BE2C (cell line): ENCODE data around the gene ZNF783.

ENCODE experiments used
- DNase-seq: peaks from one replicate; pipeline ENCODE4 v3.0.0-alpha.2; 2020
- H3K27me3 ChIP-seq: fragments of 250-450 bp; sonication (Bioruptor Pico); 2 replicates; pipeline ENCODE4 v1.5.1; 2020; ENCODE audit warnings: mild to moderate bottlenecking
- H3K36me3 ChIP-seq: fragments of 250-450 bp; sonication (Bioruptor Pico); 2 replicates; pipeline ENCODE4 v1.5.1; 2020; ENCODE audit warnings: mild to moderate bottlenecking
- H3K4me1 ChIP-seq: fragments of 250-450 bp; sonication (Bioruptor Pico); 2 replicates; pipeline ENCODE4 v1.5.1; 2020
- H3K4me3 ChIP-seq: 2 replicates; pipeline ENCODE4 v1.5.1; 2011; ENCODE audit warnings: low read depth, low read length
- H3K9me3 ChIP-seq: fragments of 250-450 bp; sonication (Bioruptor Pico); 2 replicates; pipeline ENCODE4 v1.5.1; 2020
- CTCF ChIP-seq: IDR thresholded peaks from 2 replicates; pipeline ENCODE4 v1.5.1; 2012; ENCODE audit warnings: mild to moderate bottlenecking, low read depth, low read length

ZNF783 gene

DNA sequence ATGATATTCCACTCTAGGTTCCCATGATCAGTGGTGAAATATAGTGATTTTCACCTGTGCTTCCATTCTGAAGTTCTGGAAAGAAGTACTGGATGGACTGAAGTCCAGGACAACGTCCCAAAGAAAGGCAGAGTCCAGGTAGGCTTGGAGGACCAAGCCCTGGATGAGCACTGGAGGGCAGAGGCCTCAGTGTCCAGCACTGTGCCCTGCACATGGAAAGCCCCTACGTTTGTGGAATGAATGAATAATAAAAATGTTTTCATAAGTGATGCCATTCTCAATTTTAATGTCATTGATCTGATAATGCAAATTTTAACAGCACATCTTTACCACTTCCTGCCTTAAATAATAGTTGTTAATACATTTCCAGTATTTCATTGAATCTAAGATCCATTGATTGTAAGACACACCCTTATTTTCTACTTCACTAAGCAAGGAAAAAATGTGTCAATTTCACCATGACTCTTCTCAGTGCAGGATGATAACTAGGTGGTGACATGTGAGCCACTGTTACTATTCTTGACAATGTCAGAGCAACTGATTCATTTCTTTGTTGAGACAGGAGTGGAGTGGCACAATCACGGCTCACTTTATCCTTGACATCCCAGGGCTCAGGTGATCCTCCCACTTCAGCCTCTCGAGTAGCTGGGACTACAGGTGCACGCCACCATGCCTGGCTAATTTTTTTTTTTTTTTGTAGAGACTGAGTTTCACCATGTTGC is 35.2 kb downstream of the ZNF783 start:
- no peak for DNase-seq
- Histone ChIP-seq H3K4me3 (no peak overlapping the region), H3K27me3 (no peaks in the 10 kb centered on the region), H3K4me1 (no peaks in the 10 kb centered on the region), H3K36me3 (no peaks in the 10 kb centered on the region), H3K9me3 (no peaks in the 10 kb centered on the region)
- no peak for TF ChIP-seq CTCF

DNA sequence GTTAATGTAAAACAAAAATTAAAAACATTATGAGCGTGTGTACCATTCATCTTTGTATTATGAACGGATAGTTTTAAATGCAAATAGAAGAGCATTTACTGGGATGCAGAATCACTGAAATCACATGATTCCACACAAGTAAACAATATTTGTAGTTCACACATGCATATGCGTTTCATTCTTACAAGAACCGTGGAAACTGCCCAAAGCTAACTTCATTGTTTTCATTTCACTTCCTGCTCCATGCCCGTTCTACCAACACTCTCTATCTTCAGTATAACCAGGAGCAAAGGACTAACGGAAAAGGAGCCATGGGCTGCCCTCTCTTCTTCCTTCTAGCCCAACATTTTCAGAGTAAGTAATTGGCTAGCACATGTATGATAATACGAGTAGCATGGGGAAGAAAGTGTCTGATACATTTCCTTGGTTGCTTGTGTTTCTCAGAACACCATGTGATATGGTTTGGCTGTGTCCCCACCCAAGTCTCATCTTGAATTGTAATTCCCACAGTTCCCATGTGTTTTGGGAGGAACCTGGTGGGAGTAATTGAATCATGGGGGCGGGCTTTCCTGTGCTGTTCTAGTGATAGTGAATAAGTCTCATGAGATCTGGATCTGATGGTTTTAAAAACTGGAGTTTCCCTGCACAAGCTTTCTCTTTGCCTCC is 38.8 kb downstream of the ZNF783 start:
- no peak for TF ChIP-seq CTCF
- no peaks in the 10 kb centered on the region for H3K27me3 ChIP-seq
- no peak overlapping the region for H3K4me3 ChIP-seq
- H3K36me3 ChIP-seq: no peaks in the 10 kb centered on the region
- DNase-seq: no peak
- no peaks in the 10 kb centered on the region for H3K4me1 ChIP-seq
- no peaks in the 10 kb centered on the region for H3K9me3 ChIP-seq

DNA sequence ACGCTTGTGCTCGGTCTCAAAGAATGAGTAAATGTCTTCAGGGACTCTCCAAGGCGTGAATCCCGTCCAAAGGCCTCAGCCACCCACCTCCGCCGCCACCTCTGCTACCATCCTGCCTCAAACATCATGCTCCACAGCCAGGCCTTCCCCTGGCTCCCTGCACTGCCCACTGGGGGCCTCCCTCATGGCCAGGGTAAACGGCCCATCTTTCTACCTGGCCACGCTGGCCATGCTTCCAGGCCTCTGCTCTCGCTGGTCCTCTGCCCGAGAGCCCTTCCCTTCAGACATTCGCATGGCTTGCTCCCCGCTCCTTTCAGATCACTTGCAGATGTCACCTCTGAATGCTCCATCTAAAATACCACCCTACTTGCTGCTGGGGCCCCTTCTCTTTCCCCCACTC is 40.2 kb downstream of the ZNF783 start:
- Histone ChIP-seq H3K9me3 (no peaks in the 10 kb centered on the region), H3K27me3 (no peaks in the 10 kb centered on the region), H3K36me3 (no peaks in the 10 kb centered on the region), H3K4me1 (no peaks in the 10 kb centered on the region), H3K4me3 (no peak overlapping the region)
- TF ChIP-seq CTCF: no peak
- no peak for DNase-seq

- no peak for DNase-seq
- Histone ChIP-seq H3K4me3 (no peak overlapping the region), H3K36me3 (no peaks in the 10 kb centered on the region), H3K9me3 (no peaks in the 10 kb centered on the region), H3K4me1 (no peaks in the 10 kb centered on the region), H3K27me3 (no peaks in the 10 kb centered on the region)
- TF ChIP-seq CTCF: no peak
Measured at GRCh38 chr7:149302865-149303264, 40.9 kb downstream of the ZNF783 start.

- H3K27me3 ChIP-seq: no peaks in the 10 kb centered on the region
- no peaks in the 10 kb centered on the region for H3K36me3 ChIP-seq
- H3K9me3 ChIP-seq: no peaks in the 10 kb centered on the region
- no peaks in the 10 kb centered on the region for H3K4me1 ChIP-seq
- TF ChIP-seq CTCF: no peak
- H3K4me3 ChIP-seq: no peak overlapping the region
- DNase-seq: no peak
Measured at GRCh38 chr7:149304006-149304405, 42.0 kb downstream of the ZNF783 start.

DNA sequence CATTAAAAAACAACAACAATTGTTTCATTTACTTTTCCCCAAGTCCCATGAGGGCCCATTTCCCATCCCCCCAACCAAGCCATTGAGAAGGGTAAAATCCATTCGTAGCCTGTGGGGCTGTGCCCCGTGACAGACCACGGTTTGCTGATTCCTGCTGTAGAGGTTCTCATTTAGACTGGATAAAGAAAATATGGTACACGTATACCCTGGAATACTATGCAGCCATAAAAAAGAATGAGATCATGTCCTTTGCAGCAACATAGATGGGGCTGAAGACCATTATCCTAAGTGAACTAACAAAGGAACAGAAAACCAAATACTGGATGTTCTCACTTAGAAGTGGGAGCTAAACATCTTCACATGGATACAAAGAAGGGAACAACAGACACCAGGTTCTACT is 44.9 kb downstream of the ZNF783 start:
- H3K9me3 ChIP-seq: no peaks in the 10 kb centered on the region
- no peak for DNase-seq
- no peak for TF ChIP-seq CTCF

More for the DNA sequence above, 44.9 kb downstream of the ZNF783 start:
- Histone ChIP-seq H3K4me3 (no peak overlapping the region), H3K36me3 (no peaks in the 10 kb centered on the region), H3K27me3 (no peaks in the 10 kb centered on the region), H3K4me1 (no peaks in the 10 kb centered on the region)
